HL-60 (cell line): ENCODE data around the gene KRTAP10-8.
"Not testable (repeated sequence)": the region's sequence is repeated elsewhere in the genome, so short reads cannot be mapped to it uniquely, and the experiment has no call there.

Experiments
- CTCF ChIP-seq: IDR thresholded peaks from one replicate; pipeline ENCODE4 v1.5.1; 2011; ENCODE audit warnings: low read length, control low read depth, inconsistent platforms; ENCODE audit not compliant: insufficient read depth
- GABPA ChIP-seq: IDR thresholded peaks from 2 replicates; pipeline ENCODE4 v1.6.1; 2012; ENCODE audit warnings: low read depth
- POLR2AphosphoS5 ChIP-seq: IDR thresholded peaks from 2 replicates; pipeline ENCODE4 v1.6.1; 2012; ENCODE audit warnings: low read depth
- REST ChIP-seq: IDR thresholded peaks from 2 replicates; pipeline ENCODE4 v1.6.1; 2012; ENCODE audit warnings: low read depth; ENCODE audit not compliant: insufficient replicate concordance
- SPI1 ChIP-seq: IDR thresholded peaks from 2 replicates; pipeline ENCODE4 v1.6.1; 2012; ENCODE audit warnings: low read depth, mild to moderate bottlenecking, borderline replicate concordance

GRCh38 chr21:44661567-44661966 is 49.7 kb downstream of the KRTAP10-8 start:
- TF ChIP-seq CTCF, REST, POLR2AphosphoS5, GABPA, SPI1: not testable (repeated sequence)
